ENCODE measurements around the gene AHI1. TPM values are rescaled to one million over a fixed set of nuclear protein-coding genes. Genes with fewer than 3 reads are reported as not detected.

AHI1 gene
- total RNA-seq, 1 donor from 2014 or later, result 7.4 TPM

- no peak for ATAC-seq
Measured at GRCh38 chr6:135291288-135292076, 206.1 kb downstream of the AHI1 start.

GRCh38 chr6:135289816-135290215, 207.7 kb downstream of the AHI1 start:
- ATAC-seq, result no peak

DNA sequence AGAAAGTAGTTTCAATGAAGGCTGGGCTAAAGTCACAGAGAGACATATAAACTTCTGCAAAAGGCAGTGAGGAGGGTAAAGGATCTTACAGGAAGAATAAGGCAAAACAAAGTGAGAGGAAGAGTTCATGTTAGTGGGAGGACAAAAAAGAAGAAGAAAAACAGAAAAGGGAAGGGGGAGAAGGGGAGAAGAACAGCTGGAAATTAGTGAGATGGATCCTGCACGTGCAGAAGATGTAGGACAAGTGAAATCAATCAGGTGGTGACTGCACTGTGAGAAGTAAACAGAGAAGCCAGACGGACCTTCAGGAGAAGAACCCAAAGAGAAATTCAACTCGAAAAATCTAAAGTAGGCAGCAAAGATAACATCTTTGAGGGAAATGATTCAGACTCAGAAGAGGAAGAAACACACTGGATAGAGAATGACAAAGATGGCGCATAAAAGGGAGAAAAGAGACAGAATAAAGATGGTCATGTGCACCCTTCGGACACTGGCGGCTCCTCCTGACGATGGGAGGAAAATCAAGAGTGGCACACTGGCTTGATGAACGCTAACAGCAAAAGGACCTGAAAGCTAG, 210.5 kb downstream of the AHI1 start:
- ATAC-seq, result no peak

GRCh38 chr6:135285165-135285564, 212.4 kb downstream of the AHI1 start:
- no peak for ATAC-seq

DNA sequence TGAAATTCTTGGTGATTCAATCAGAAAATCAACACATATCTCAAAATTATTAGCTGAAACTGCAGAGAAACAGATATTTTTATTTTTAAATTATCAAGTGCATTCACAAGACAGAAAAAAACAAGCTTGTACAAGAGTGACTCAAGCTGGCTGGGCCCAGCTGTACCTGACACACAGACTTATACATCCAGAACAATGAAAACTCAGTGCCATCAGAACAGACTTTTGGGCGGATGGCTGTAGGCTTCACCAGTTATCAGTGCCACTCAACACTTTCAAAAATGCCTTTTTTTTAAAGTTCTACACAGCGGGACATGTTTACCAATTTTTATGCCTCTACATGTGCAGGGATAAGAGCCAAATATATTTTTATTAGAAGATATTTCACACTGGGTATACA, 213.6 kb downstream of the AHI1 start:
- no peak for ATAC-seq

DNA sequence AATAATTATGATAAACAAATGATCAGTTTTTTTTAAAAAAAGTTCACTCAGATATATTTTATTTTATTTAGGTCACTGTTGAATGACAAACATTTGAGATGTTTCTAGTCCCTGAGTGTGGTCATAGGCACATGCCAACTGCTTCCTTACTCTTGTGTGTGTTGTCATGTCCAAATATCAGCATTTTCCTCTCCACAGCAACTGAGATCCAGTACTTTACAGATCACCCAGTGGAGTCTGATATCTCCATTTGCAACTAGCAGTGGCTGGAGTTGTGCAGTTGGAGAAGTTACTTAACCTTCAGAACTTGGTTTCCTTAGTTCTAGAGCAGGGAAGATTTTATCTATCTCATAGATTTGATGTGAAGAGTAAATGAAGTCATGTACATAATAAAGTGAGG, 215.1 kb downstream of the AHI1 start:
- ATAC-seq, result no peak

- no peak for ATAC-seq
Measured at GRCh38 chr6:135281964-135282363, 215.6 kb downstream of the AHI1 start.

DNA sequence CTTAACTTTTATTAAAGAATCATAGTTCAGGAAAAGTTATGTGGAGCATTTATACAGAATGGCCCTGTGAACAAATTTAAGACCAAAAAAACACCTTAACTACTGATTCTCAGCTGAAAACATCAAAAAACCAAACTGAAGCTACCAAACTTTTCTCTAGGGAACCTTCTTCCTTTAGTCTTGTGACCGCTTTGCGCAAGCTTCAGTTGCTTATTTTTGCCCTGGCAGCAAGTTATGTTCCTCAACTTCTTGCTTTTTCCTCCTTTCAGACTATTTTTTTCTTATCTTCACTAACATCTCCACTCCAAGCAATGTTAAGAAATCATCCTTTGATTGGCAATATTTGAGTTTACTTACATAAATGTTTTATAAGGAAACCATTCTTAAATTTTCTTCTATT, 216.3 kb downstream of the AHI1 start:
- no peak for ATAC-seq

DNA sequence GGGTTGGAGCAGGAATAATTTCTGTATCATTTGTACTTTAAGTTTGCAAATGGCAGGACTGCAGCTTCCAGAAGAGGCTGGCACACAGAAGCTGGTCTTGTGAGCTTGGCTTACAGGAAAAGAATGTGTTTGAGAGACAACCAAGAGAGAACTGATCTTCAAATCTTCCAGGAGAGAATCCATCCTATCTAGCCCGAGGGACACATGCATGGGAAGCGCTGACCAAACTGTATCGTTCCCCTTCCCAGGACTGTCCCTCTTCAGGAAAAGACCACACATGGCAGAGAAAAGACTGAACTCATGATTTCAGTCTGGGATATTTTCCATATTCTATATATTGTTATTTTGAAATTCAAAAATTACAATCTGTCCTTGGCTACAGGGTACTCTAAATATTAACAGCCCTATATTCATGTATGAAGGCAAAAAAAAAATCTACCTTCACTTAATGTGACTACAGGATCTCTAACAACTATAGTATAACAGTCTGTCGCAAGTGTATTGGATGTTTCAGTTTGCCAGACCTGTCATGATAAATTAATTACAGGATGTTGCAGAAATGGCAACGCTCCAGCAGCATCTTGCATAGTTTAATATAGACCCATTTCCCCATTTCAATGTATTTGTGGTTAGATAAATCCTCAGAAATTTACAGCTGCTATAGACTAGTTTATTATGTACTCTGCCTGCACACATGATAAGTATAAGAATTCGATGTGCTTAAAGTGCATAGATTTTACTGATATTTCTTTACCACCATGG, 217.0 kb downstream of the AHI1 start:
- ATAC-seq, result no peak

DNA sequence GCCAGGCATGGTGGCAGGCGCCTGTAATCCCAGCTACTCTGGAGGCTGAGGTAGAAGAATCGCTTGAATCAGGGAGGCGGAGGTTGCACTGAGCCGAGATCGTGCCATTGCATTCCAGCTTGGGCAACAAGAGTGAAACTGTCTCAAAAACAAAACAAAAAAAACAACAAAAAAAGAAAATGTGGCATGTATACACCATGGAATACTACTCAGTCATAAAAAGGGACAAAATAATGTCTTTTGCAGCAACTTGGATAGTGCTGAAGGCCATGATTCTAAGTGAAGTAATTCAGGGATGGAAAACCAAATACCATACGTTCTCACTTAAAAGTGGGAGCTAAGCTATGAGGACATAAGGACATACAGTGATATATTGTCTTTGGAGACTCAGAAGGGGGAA, 220.1 kb downstream of the AHI1 start:
- no peak for ATAC-seq

DNA sequence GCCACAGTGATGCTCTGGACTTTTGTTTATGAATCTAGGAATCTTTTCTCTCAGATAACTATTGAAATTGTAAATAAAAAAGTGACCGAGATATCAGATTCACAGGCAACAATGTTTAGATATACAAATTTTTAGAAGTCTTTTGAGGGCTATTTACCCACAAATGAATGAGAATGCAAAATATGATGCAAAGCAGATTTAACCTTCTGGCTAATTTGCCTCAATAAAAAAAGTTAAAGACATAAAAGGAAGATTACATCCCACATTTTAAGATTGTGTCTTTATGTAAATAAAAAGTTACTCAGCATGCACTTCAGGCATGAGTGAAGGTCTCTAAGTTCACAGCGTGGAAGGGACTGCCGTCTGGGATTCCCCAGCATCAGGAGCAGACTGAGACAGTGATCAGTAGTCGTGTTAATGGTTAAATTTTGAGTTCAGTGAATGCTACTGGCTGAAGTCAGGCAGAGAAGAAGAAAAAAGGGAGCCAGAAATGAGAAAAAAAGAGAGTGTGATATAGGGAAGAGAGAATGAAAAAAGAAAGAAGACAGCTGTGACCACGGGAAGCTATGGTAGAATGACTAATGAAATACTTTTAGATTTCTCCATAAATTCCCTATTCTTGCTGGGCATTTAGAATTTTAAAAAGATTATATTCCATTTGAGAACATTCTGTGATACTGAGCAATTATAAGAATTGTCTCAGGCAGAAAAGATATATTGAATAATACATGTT, 222.8 kb downstream of the AHI1 start:
- ATAC-seq, result no peak

DNA sequence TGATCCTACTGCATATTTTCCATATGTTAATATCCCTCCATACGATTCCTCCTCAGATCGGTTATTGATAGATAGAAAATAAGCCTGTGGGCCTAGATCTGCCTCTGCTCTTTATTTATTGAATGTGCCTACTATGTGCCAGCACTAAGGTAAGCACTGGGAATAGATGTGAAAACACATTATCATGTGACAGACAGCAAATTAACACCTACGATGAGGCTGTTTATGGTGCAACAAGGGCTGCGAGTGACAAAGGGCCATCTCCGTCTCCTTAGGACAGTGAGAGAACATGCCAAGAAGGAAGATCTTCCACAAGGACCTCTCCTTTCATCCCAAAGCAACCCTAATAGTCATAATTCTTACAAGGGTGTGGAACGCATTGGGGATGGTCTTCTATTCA, 225.9 kb downstream of the AHI1 start:
- ATAC-seq, result no peak

- ATAC-seq, result peak; percentile 98
Measured at GRCh38 chr6:135270676-135271536, 226.6 kb downstream of the AHI1 start.

GRCh38 chr6:135269481-135269891, 228.1 kb downstream of the AHI1 start:
- ATAC-seq, result no peak

DNA sequence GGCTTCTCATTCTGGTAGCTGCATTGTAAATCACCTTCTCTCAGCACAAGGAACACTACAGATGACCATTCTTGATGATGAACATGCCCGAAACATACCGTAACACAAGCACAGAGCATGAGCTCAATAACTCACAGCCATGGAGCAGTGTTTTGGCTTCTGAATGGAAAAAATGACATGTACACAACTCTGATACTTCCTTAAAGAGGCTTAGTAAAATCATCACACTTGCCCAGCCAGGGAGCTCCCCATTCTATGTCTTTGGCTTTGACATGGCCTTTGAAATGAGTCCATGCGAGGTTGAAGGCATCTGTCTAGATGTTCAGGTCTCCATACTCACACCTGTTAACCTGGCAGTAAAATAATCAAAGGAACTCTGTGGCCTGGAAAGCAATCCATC, 228.8 kb downstream of the AHI1 start:
- no peak for ATAC-seq

- ATAC-seq, result no peak
Measured at GRCh38 chr6:135268263-135268662, 229.3 kb downstream of the AHI1 start.

- no peak for ATAC-seq
Measured at GRCh38 chr6:135267085-135267484, 230.5 kb downstream of the AHI1 start.

DNA sequence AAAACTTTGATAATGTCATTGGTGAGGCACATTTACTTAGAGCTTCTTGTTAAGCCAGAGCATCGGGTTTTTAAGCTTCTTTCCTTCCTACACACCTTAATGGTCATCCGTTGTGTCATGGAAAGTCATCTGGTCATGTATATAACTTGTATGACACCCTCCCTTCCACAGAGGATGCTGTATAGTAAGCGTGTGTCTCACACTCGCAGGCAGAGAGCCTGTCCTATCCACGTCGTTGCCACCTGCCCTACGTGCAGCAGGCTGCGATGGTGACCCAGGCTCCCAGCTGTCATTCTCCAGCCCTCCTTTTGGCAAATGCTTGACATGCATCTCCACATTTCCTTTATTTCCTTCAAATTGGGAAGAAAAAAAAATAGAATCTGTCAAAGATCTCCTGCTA, 230.9 kb downstream of the AHI1 start:
- peak; percentile 57 for ATAC-seq

- ATAC-seq, result no peak
Measured at GRCh38 chr6:135265278-135265677, 232.3 kb downstream of the AHI1 start.

DNA sequence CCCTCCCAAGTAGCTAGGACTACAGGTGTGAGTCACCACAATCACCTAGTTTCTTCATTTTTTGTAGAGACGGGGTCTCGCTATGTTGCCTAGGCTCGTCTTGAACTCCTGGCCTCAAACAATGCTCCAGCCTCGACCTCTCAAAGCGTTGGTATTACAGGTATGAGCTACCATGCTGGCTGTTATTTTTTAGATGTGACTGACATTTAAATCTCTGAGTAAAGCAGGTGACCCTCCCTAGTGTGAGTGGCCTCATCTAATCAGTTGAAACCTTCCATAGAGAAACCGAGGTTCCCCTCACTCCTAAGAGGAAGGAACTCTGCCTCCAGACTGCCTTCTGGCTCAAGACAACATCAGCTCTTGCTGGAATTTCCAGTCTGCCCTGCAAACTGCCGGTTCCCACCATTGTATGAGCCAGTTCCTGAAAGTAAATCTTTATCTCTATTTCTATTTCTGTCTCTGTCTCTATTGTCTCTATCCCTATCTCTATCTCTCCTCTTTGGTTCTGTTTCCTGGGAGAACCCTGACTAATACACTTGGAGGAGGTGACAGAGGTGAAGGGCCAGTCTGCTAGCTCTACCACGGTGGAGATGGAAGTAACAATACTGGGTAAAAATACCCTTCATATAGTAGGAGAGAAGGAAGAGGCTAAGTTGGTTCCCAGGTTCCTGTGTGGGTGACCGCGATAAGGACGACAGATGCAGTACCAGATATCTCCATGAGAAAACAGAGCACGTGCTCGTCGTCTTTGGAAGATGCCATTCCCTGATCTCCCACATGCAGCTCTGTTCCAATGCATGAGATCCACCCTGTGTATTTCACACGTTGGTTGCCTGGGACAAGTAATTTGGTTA, 235.4 kb downstream of the AHI1 start:
- no peak for ATAC-seq

GRCh38 chr6:135260612-135261011, 236.9 kb downstream of the AHI1 start:
- ATAC-seq, result no peak

Measured in esophagus mucosa (tissue), 1 donor.